BE2C (cell line): ENCODE results near the gene MEG3.

Source experiments
- DNase-seq: peaks from one replicate; pipeline ENCODE4 v3.0.0-alpha.2; 2020
- H3K27me3 ChIP-seq: fragments of 250-450 bp; sonication (Bioruptor Pico); 2 replicates; pipeline ENCODE4 v1.5.1; 2020; ENCODE audit warnings: mild to moderate bottlenecking
- H3K36me3 ChIP-seq: fragments of 250-450 bp; sonication (Bioruptor Pico); 2 replicates; pipeline ENCODE4 v1.5.1; 2020; ENCODE audit warnings: mild to moderate bottlenecking
- H3K4me1 ChIP-seq: fragments of 250-450 bp; sonication (Bioruptor Pico); 2 replicates; pipeline ENCODE4 v1.5.1; 2020
- H3K4me3 ChIP-seq: 2 replicates; pipeline ENCODE4 v1.5.1; 2011; ENCODE audit warnings: low read depth, low read length
- H3K9me3 ChIP-seq: fragments of 250-450 bp; sonication (Bioruptor Pico); 2 replicates; pipeline ENCODE4 v1.5.1; 2020
- CTCF ChIP-seq: IDR thresholded peaks from 2 replicates; pipeline ENCODE4 v1.5.1; 2012; ENCODE audit warnings: mild to moderate bottlenecking, low read depth, low read length

The MEG3 gene

GRCh38 chr14:100778951-100779690, 46.8 kb upstream of the MEG3 start:
- TF ChIP-seq CTCF: no peak
- Histone ChIP-seq H3K36me3 (no peaks in the 10 kb centered on the region), H3K27me3 (no peaks in the 10 kb centered on the region), H3K9me3 (no peaks in the 10 kb centered on the region), H3K4me1 (peaks cover 66% of the 10 kb centered on the region), H3K4me3 (no peak overlapping the region)
- DNase-seq: no peak

- no peak overlapping the region for H3K4me3 ChIP-seq
- H3K4me1 ChIP-seq: peaks cover 71% of the 10 kb centered on the region
- no peaks in the 10 kb centered on the region for H3K36me3 ChIP-seq
- no peak for TF ChIP-seq CTCF
- no peaks in the 10 kb centered on the region for H3K9me3 ChIP-seq
- no peaks in the 10 kb centered on the region for H3K27me3 ChIP-seq
- DNase-seq: no peak
Observed at GRCh38 chr14:100779691-100780080, 46.2 kb upstream of the MEG3 start.

GRCh38 chr14:100780246-100780645, 45.7 kb upstream of the MEG3 start:
- Histone ChIP-seq H3K36me3 (no peaks in the 10 kb centered on the region), H3K4me3 (no peak overlapping the region), H3K27me3 (no peaks in the 10 kb centered on the region), H3K9me3 (no peaks in the 10 kb centered on the region), H3K4me1 (peaks cover 70% of the 10 kb centered on the region)
- DNase-seq: no peak
- no peak for TF ChIP-seq CTCF

GRCh38 chr14:100780646-100781355, 45.1 kb upstream of the MEG3 start:
- Histone ChIP-seq H3K27me3 (no peaks in the 10 kb centered on the region), H3K4me1 (peaks cover 70% of the 10 kb centered on the region), H3K4me3 (no peak overlapping the region), H3K36me3 (no peaks in the 10 kb centered on the region), H3K9me3 (no peaks in the 10 kb centered on the region)
- DNase-seq: no peak
- no peak for TF ChIP-seq CTCF

- H3K9me3 ChIP-seq: no peaks in the 10 kb centered on the region
- no peak for TF ChIP-seq CTCF
- H3K36me3 ChIP-seq: no peaks in the 10 kb centered on the region
- H3K4me3 ChIP-seq: no peak overlapping the region
- no peak for DNase-seq
- H3K4me1 ChIP-seq: peaks cover 66% of the 10 kb centered on the region
- no peaks in the 10 kb centered on the region for H3K27me3 ChIP-seq
Observed at GRCh38 chr14:100781952-100782351, 44.0 kb upstream of the MEG3 start.
